NCI-H524 treated with DMSO at 0.1 percent for 48 hours (cell line): ENCODE results near the gene FN1.

ENCODE experiments used
- DNase-seq: peaks from one replicate; lab custom pipeline; 2025; lab: John Stamatoyannopoulos, UW

The FN1 gene

DNA sequence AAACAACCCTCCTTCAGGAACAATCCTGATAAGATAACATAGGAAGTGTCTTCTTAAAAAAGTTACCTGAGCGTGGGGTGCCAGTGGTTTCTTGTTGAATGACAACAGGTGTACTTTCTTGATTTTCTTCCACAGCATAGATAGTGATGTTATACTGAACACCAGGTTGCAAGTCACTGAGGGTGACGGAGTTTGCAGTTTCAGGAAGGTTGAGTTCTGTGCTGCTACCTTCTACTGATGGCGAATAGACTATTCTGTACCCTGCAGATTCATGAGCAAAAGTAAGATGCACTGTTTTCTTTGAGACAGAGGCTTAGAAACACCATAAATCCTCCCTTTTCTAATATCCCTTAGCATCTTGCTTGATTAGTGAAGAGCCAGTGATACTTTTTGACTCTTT, 28.8 kb downstream of the FN1 start:
- no peak for DNase-seq

GRCh38 chr2:215405722-215406581, 29.9 kb downstream of the FN1 start:
- DNase-seq, result no peak

DNA sequence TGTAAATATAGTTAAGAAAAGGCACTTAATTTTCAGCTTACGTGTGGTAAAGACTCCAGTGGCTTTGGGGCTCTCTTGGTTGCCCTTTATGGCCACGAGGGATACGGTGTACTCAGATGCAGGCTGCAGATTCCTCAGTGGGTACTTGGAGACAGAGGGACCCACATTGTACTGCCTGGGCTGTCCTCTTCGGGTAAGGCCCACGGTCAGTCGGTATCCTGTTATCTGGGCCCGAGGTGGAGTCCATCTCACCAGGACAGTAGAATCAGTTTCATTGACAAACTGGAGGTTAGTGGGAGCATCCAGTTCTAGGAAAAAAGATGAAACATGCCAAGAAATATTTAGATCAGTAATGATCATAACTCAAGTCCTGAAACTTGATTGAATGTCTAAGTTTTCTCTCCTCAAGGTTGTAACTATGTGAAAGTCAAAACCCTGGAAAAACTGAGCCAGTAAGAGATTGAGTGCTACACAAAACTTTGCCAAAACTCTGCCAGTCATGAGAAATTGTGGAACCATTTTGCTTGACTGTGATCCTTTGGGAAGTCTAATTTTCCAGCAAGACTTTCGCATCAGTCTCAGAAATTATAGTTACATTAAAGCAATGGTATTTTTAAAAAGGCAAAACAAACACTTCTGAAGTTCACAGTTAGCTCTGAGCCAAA, 31.4 kb downstream of the FN1 start:
- no peak for DNase-seq

DNA sequence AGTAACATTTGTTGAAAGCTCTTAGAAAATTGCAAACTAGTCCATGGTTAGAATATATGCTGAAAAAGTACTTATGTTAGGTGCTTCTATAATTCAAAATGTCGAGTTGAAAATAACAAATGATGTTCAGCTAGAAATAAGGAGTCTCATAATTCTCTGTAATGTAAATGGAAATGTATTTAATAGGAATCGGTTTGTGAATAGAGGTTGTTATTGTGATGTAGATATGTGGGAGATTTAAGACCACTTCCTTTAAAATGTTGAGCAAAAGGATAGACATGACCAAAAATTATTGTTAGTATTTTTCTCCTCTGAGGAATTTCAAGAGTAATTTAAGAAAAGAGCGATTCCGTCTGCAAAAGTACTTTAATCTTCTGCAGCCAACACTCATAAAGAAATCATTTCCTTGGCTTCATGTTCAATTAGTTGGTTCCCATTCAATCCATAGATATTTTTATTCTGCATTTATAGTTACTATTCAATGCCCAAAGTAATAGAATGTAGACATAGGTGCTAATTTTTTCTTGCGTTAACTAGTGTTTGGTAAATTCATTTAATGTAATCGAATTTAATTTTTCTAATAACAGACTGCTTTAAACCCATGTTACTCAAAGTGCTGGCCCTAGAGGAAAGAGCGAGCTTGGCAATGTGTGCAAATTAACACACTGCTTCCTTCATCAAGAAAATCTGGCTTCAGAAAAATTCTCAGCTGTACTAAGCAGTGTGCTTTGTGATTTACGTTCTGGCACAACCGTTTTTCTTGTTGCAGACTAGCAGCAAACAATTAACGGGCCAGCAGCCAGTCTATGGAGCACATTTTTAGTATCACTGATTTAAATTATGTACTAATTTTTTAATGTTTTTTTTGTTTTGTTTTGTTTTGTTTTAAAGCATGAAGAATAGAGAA, 32.2 kb downstream of the FN1 start:
- no peak for DNase-seq

- no peak for DNase-seq
These were observed 33.9 kb downstream of the FN1 start for GRCh38 chr2:215401896-215402379.

DNA sequence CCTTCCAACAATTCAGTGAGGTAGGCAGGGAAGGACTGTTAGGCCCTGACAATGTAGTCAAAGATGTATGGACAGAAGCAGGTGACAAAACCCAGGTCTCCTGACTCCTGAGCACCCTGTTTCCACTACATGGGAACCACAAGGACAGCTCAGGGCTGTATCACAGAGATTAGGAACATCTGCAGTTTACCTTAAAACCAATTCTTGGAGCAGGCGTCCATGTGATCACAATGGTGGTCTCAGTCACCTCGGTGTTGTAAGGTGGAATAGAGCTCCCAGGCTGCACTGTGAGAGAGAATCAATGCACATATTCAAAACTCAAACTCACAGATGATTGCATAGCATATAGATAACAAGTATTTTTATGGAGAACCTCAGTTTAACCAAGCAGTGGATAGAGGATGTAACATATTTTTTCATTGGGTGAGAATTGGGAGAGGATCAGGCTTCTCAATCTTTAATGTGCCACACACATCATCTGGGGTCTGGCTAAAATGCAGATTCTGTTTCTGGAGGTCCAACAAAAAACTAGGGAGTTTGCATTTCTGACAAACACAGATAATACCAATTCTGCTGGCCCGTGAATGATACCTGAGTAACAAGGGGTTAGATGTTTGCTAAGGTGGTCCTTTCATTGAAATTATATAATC, 36.7 kb downstream of the FN1 start:
- no peak for DNase-seq

GRCh38 chr2:215397632-215398341, 38.1 kb downstream of the FN1 start:
- DNase-seq, result no peak

- no peak for DNase-seq
These were observed 39.1 kb downstream of the FN1 start for GRCh38 chr2:215396595-215397313.

GRCh38 chr2:215395687-215396460, 40.0 kb downstream of the FN1 start:
- DNase-seq, result no peak

DNA sequence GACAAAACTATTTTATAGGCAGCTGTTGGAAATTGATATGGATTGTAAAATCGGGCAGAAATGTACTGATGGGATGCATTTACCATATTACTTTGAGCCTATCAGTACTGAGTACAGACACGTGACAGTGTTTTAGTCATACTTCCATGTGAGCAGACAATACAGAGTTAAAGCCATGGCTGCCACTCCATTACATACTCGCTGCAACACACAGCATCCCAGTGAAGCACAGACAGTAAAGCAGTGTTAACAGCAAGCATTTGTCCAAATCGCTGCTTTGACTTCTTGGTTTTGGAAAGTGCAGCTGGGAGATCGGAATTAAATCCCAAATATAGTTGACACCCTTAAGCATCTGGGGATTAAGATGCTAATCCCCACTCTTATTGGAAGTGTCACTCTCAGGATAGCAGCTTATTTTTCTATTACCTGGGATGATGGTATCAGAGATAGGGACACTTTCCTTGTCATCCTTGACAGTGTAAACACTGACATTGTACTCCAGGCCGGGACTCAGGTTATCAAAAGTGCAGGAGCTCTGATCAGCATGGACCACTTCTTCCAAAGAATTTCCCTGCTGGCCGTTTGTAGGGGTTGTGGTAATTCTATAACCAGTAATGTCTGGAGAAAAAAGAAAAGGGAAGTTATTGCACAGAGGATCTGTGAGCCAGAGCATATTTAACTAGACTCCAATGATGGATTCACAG, 41.6 kb downstream of the FN1 start:
- peak; percentile 60 for DNase-seq

- DNase-seq, result no peak
These were observed 43.1 kb downstream of the FN1 start for GRCh38 chr2:215392687-215393270.

DNA sequence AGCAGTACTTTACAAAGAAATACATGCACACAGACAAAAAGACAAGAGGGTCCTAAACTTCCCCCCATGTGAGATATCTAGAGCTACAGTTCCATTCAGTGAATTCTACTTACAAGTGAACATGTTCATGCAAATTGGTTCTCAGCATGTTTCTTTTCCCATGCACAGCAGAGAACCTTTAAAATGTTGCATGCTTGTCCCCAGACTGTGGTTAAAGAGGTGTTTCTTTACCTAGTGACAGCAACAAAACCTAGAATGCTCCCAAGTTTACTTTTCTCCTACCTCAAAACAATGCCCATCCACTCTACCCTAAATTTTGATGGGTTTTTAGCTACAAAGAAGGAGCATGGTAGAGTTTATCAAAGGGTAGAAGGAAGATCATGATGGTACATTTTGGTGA, 43.7 kb downstream of the FN1 start:
- DNase-seq, result no peak

GRCh38 chr2:215391531-215391930, 44.3 kb downstream of the FN1 start:
- DNase-seq, result no peak

GRCh38 chr2:215390550-215390913, 45.3 kb downstream of the FN1 start:
- DNase-seq, result no peak

GRCh38 chr2:215388002-215388728, 47.7 kb downstream of the FN1 start:
- DNase-seq, result no peak

DNA sequence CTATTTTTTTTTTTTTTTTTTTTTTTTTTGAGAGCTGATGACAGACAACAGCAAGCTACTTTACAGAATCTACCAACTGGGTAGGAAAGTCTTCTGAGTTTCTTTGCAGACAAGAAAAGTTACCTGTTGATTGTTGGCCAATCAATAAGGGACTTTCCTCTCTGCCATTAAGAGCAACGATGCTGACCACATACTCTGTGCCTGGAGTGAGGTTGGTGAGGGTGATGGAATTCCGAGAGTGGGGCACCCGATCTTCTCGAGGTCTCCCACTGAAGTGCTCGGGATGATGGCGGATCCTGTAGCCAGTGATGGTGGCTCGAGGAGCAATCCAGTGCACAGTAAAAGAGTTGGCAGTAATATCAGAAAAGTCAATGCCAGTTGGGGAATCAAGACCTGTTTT, 49.3 kb downstream of the FN1 start:
- DNase-seq, result no peak

DNA sequence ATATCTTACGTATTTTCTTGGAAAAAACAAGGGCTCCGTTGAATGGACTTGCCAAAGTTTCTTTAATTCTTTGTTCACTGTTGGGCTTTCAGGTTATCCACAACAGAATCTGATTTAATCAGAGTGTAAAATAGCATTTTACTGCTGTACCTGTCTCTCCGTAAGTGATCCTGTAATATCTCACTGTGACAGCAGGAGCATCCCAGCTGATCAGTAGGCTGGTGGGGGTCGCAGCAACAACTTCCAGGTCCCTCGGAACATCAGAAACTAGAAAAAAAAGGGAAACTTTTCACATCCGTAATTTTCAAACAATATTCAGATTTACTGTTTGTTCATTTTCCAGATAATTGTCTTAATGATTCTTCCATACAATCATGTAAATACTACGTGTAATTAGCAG, 51.2 kb downstream of the FN1 start:
- DNase-seq, result no peak

GRCh38 chr2:215383652-215384279, 52.1 kb downstream of the FN1 start:
- no peak for DNase-seq
